Rectal smooth muscle tissue (tissue), 1 donor: ENCODE data around the gene PHYHIPL.

Source experiments
- H3K27ac ChIP-seq: one replicate; pipeline ENCODE4 v1.7.0; 2013; ENCODE audit warnings: low read depth, low read length, inconsistent platforms
- H3K27me3 ChIP-seq: one replicate; pipeline ENCODE4 v1.7.0; 2013; ENCODE audit warnings: low read length; ENCODE audit not compliant: control insufficient read depth, insufficient read depth
- H3K36me3 ChIP-seq: one replicate; pipeline ENCODE4 v1.7.0; 2013; ENCODE audit warnings: low read length; ENCODE audit not compliant: control insufficient read depth, insufficient read depth
- H3K4me1 ChIP-seq: one replicate; pipeline ENCODE4 v1.7.0; 2013; ENCODE audit warnings: low read length; ENCODE audit not compliant: control insufficient read depth, insufficient read depth
- H3K4me3 ChIP-seq: one replicate; pipeline ENCODE4 v1.7.0; 2013; ENCODE audit warnings: low read length
- H3K9ac ChIP-seq: one replicate; pipeline ENCODE4 v1.7.0; 2013; ENCODE audit warnings: low read length

The PHYHIPL gene

GRCh38 chr10:59172567-59172966 is 3.9 kb upstream of the PHYHIPL start:
- Histone ChIP-seq H3K36me3 (no peaks in the 10 kb centered on the region), H3K4me1 (peaks cover 2% of the 10 kb centered on the region), H3K27ac (no peak overlapping the region), H3K27me3 (peaks cover 5% of the 10 kb centered on the region), H3K9ac (no peak overlapping the region), H3K4me3 (no peak overlapping the region)

- H3K27me3 ChIP-seq = peaks cover 5% of the 10 kb centered on the region
- no peak overlapping the region for H3K4me3 ChIP-seq
- H3K4me1 ChIP-seq = peaks cover 2% of the 10 kb centered on the region
- H3K27ac ChIP-seq = no peak overlapping the region
- no peak overlapping the region for H3K9ac ChIP-seq
- no peaks in the 10 kb centered on the region for H3K36me3 ChIP-seq
These were observed 3.0 kb upstream of the PHYHIPL start for GRCh38 chr10:59173414-59173813.

- Histone ChIP-seq H3K36me3 (no peaks in the 10 kb centered on the region), H3K4me1 (peaks cover 2% of the 10 kb centered on the region), H3K27ac (no peak overlapping the region), H3K4me3 (peak overlapping the region; percentile 46), H3K27me3 (peaks cover 5% of the 10 kb centered on the region), H3K9ac (no peak overlapping the region)
These were observed 754 bp upstream of the PHYHIPL start for GRCh38 chr10:59175538-59176240.

- Histone ChIP-seq H3K4me3 (peak overlapping the region; percentile 54), H3K9ac (no peak overlapping the region), H3K36me3 (no peaks in the 10 kb centered on the region), H3K27ac (no peak overlapping the region), H3K4me1 (peaks cover 2% of the 10 kb centered on the region), H3K27me3 (peaks cover 5% of the 10 kb centered on the region)
These were observed 771 bp downstream of the PHYHIPL start for GRCh38 chr10:59177031-59177797.

- Histone ChIP-seq H3K9ac (no peak overlapping the region), H3K36me3 (no peaks in the 10 kb centered on the region), H3K27ac (no peak overlapping the region), H3K4me3 (no peak overlapping the region), H3K27me3 (peaks cover 5% of the 10 kb centered on the region), H3K4me1 (peaks cover 2% of the 10 kb centered on the region)
These were observed 1.4 kb downstream of the PHYHIPL start for GRCh38 chr10:59177836-59178235.

GRCh38 chr10:59179068-59179467 is 2.6 kb downstream of the PHYHIPL start:
- Histone ChIP-seq H3K4me3 (no peak overlapping the region), H3K9ac (no peak overlapping the region), H3K36me3 (no peaks in the 10 kb centered on the region), H3K27me3 (peaks cover 5% of the 10 kb centered on the region), H3K4me1 (peaks cover 2% of the 10 kb centered on the region), H3K27ac (no peak overlapping the region)

- Histone ChIP-seq H3K9ac (no peak overlapping the region), H3K27ac (no peak overlapping the region), H3K4me1 (peaks cover 1% of the 10 kb centered on the region), H3K27me3 (peaks cover 2% of the 10 kb centered on the region), H3K4me3 (no peak overlapping the region), H3K36me3 (no peaks in the 10 kb centered on the region)
These were observed 4.3 kb downstream of the PHYHIPL start for GRCh38 chr10:59180689-59181270.

GRCh38 chr10:59181668-59182067 is 5.2 kb downstream of the PHYHIPL start:
- no peaks in the 10 kb centered on the region for H3K4me1 ChIP-seq
- no peaks in the 10 kb centered on the region for H3K36me3 ChIP-seq
- no peak overlapping the region for H3K27ac ChIP-seq
- H3K4me3 ChIP-seq = no peak overlapping the region
- no peak overlapping the region for H3K9ac ChIP-seq
- no peaks in the 10 kb centered on the region for H3K27me3 ChIP-seq

GRCh38 chr10:59190332-59190731 is 13.9 kb downstream of the PHYHIPL start:
- H3K9ac ChIP-seq = no peak overlapping the region
- H3K4me1 ChIP-seq = no peaks in the 10 kb centered on the region
- no peak overlapping the region for H3K4me3 ChIP-seq
- no peaks in the 10 kb centered on the region for H3K36me3 ChIP-seq
- no peaks in the 10 kb centered on the region for H3K27me3 ChIP-seq
- H3K27ac ChIP-seq = no peak overlapping the region

- H3K36me3 ChIP-seq = no peaks in the 10 kb centered on the region
- H3K4me3 ChIP-seq = no peak overlapping the region
These were observed 29.8 kb downstream of the PHYHIPL start for GRCh38 chr10:59206204-59206720.

GRCh38 chr10:59212301-59212798 is 35.9 kb downstream of the PHYHIPL start:
- Histone ChIP-seq H3K9ac (no peak overlapping the region), H3K36me3 (no peaks in the 10 kb centered on the region), H3K27me3 (no peaks in the 10 kb centered on the region), H3K4me3 (no peak overlapping the region), H3K27ac (no peak overlapping the region), H3K4me1 (no peaks in the 10 kb centered on the region)

More at GRCh38 chr10:59206204-59206720, 29.8 kb downstream of the PHYHIPL start:
- Histone ChIP-seq H3K4me1 (no peaks in the 10 kb centered on the region), H3K9ac (no peak overlapping the region), H3K27ac (no peak overlapping the region), H3K27me3 (no peaks in the 10 kb centered on the region)

GRCh38 chr10:59214160-59214559 is 37.7 kb downstream of the PHYHIPL start:
- Histone ChIP-seq H3K36me3 (no peaks in the 10 kb centered on the region), H3K27ac (no peak overlapping the region), H3K4me3 (no peak overlapping the region), H3K27me3 (no peaks in the 10 kb centered on the region), H3K9ac (no peak overlapping the region), H3K4me1 (no peaks in the 10 kb centered on the region)
